IPS-11a (cell line): Measurements from ENCODE around the gene RERE.

Experiments used
- H3K4me3 ChIP-seq: one replicate; pipeline ENCODE4 v1.5.1; 2013; ENCODE audit warnings: low read depth, low read length, control low read depth

RERE gene

GRCh38 chr1:8324176-8324810 is 493.1 kb downstream of the RERE start:
- no peak overlapping the region for H3K4me3 ChIP-seq

DNA sequence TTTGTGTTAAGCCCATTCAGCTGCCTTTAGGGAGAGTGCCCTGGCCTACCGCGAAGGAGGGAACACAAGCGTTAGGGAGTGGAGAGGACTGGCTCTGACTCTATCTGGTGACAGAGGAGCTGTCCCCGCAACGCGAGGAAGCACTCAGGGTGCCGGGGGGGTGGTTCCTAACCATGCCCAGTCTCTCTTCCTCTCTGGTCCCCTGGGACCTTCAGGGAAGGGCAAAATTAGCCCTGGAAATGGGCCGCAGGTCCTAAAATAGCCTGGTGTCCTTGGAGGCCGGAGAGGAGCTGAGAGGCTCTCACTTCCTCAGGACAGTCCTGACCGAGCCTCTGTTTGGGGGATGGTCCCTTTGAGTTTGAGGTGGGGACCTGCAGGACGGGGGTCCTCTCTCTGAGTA is 493.7 kb downstream of the RERE start:
- H3K4me3 ChIP-seq = no peak overlapping the region

- no peak overlapping the region for H3K4me3 ChIP-seq
These were observed 495.8 kb downstream of the RERE start for GRCh38 chr1:8321612-8322011.

DNA sequence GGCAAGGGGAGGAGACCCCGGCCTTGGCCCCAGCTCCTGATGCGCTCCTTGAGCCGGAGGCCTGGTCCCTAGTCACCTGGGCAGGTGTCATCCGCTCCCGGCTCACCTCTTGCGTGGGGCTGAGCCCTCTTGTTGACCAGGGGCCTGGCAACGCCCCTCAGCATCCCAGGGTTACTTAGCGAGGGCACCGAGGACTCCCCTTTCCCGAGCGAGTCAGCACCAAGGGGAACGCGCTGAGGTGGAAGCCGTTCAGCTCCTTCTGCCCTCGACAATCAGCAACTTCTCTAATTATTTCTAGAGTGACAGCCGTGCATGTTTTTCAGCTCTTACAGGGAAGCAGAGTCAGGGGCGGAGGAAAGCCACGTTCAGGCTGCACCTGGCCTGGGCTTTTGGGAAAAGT is 499.0 kb downstream of the RERE start:
- peak overlapping the region; percentile 33 for H3K4me3 ChIP-seq

DNA sequence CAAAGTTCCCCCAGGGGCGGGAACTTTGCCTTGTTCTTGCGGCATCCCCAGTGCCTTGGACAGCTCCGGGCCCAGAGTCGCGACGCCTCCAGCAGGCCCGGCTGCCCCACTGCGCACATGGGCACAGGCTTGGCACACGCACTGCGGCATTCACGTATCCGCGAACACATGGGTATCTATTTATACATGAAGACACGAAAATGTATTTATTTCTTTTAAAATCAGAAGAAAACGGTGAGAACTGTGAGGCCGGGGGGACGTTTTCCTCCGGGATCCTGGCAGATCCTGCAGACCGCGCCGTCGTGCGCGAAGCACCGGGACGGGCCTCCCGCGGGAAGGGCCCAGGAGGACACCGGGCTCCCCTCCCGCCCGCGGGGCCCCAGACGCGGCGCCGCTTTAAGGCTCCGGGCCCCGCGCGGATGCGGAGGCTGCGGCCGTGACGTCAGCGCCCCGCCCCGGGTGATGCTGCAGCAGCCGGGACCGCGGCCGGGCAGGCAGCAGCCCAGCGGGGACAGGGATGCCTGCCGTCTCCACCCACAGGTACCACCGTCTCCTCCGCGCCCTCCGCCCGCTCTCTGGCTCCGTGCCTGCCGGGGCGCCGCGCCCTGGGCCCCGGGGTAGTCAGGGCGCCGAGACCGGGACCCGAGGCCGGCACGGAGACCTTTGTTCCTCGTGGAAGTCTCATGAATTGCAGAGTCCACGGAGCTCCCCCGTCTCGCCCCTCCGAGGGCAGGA is 499.6 kb downstream of the RERE start, which contains the start of gene SLC45A1:
Gene SLC45A1, plus strand, starts transcription at position 468 of the 735 bp plus-strand sequence. CDS start 6,216 bp downstream, outside the sequence.
- H3K4me3 ChIP-seq = peak within 1 kb of the TSS; percentile 33

DNA sequence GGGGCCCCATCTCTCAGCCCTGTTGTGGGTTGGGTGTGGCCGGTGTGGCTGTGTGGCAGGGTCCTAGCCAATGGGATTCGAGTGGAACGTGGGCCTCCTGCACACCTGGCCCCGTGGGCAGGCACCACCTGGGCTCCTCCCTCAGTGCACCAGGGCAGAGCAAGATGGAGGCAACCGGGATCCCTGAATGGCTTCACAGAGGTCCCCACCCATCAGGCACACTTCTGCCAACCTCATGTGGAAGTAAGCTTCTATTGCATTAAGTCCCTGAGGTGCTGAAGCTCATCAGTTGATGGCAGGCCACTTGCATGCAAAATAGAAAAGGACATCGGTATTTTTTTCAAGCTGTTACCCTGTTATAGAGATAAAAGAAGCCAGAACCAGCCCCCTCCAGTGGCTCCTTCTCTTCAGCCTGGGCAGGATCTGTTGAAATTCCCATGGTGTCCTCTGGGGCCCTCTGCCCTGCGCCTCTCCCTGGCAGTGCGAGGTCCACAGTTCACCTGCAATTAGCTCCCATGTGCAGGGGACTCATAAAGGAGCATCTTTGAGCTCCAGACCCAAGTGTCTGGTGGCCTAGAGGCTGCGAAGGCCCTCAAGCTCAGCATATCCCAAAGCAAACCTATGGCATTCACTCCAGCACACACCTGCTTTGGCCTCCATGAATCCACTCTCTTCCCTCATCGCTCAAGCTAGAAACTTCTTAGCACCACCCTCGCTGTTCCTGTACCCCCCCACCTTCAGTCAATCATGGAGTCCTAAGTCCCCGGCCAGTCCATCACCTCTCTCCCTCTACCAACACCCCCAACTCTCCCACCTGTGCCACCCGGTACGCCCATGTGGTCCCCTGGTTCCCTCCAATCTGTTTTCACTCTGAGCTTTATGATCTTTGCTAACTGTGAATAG is 501.6 kb downstream of the RERE start:
- no peak overlapping the region for H3K4me3 ChIP-seq

GRCh38 chr1:8314346-8315280 is 502.8 kb downstream of the RERE start:
- no peak overlapping the region for H3K4me3 ChIP-seq

DNA sequence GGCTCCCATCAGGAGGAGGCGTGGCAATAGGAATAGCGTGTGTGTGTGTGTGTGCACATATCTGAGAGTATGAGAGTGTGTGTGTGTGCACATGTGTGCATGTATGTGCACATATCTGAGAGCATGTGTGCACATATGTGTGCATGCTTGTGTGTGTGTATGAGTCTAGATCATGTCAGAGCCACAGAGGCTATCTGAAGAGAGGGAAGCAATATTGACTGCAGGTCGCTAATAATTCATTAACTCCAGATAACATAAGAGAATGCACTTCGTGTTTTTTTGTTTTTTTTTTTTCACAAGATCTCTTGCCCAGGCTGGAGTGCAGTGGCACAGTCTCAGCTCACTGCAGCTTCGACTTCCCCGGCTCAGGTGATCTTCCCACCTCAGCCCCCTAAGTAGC is 504.2 kb downstream of the RERE start:
- no peak overlapping the region for H3K4me3 ChIP-seq

GRCh38 chr1:8312235-8313218 is 504.9 kb downstream of the RERE start:
- H3K4me3 ChIP-seq = no peak overlapping the region

DNA sequence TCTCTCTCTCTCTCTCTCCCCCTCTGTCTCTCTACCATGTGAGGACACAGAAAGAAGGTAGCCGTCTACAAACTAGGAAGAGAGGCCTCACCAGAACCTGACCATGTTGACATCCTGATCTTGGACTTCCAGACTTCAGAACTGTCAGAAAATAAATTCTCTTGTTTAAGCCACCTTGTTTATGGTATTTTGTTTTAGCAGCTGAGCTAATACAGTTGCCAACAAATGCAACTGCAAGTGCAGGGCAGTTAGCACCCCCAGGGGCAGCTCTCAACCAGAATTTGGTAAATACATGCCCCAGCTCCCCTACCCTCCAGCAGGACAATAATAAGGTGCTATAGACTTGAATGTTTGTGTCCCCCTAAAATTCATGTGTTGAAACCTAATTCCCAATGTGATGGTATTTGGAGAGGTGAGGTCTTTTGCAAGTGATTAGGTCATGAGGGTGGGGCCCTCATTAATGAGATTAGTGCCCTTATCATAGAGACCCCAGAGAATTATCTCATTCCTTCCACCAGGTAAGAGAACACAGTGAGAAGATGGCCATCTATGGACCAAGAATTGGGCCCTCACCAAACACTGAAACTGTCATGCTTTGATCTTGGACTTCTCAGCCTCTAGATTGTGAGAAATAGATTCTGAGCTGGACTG is 506.2 kb downstream of the RERE start:
- no peak overlapping the region for H3K4me3 ChIP-seq

DNA sequence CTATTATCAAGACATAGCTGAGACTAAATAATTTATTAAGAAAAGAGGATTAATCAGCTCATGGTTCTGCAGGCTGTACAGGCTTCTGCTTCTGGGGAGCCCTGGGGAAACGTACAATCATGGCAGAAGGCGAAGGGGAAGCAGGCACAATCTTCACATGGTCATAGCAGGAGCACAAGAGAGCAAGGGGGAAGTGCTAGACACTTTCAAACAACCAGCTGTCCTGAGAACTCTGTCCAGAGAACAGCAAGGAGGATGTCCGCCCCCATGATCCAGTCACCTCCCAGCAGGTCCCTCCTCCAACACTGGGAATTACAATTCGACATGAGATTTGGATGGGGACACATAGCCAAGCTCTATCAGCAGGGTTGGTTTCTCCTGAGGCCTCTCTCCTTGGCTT is 509.8 kb downstream of the RERE start:
- H3K4me3 ChIP-seq = no peak overlapping the region

- H3K4me3 ChIP-seq = no peak overlapping the region
These were observed 513.6 kb downstream of the RERE start for GRCh38 chr1:8303876-8304275.

DNA sequence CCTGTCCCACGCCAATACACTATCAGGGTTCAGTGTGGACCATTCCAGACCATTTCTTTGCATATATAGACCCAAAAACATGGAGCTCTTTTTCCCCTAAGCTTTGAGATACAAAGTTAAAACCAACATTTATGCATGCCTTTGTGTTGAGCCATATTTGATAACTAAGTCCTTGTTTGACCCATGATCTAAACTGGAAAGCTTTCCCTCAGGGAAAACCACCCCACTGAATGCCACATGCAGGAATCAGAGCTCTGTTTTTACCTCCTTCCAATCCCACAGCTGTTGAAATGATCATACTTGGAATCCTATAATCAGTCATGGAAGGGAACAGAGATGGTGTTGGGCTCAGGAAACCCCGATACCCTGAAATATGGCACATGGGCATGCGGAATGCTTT is 514.3 kb downstream of the RERE start:
- H3K4me3 ChIP-seq = no peak overlapping the region
